ENCODE measurements around the gene ARHGAP15. TPM values are rescaled to one million over a fixed set of nuclear protein-coding genes. Genes with fewer than 3 reads are reported as not detected.
"Not testable (repeated sequence)": the region's sequence is repeated elsewhere in the genome, so short reads cannot be mapped to it uniquely, and the experiment has no call there.

Gene ARHGAP15
- total and polyA plus RNA-seq, 12 donors: 1.3 to 7.7 (median 2.8) TPM

GRCh38 chr2:143533846-143534245 lies 404.6 kb downstream of the ARHGAP15 start:
- WGBS, 2 donors: 82 to 87% methylated on average over 4 of the region's 4 CpGs
- Histone ChIP-seq H3K4me1 (no peaks in the 10 kb centered on the region), H3K9me3 (peaks cover 0 to 13% (median 0%) of the 10 kb centered on the region in 11 donors), H3K36me3 (peaks cover 0 to 3% (median 0%) of the 10 kb centered on the region in 9 donors), H3K27me3 (no peaks in the 10 kb centered on the region), H3K27ac (no peak overlapping the region), H3K4me3 (no peak overlapping the region)
- no peak for TF ChIP-seq CTCF (IDR thresholded peaks at IDR 0.05)
- DNase-seq (no peak), ATAC-seq (no peak)
- intact Hi-C loops (cut with DNase I): no loop called here

- H3K4me1 ChIP-seq: no peaks in the 10 kb centered on the region
- intact Hi-C loops (cut with DNase I): no loop called here
- H3K27me3 ChIP-seq: no peaks in the 10 kb centered on the region
- 80 to 83% methylated on average over 2 of the region's 2 CpGs for WGBS, 2 donors
- DNase-seq: no peak
- ATAC-seq: no peak
- peaks cover 0 to 16% (median 0%) of the 10 kb centered on the region in 11 donors for H3K9me3 ChIP-seq
- H3K27ac ChIP-seq: no peak overlapping the region
- no peak for TF ChIP-seq CTCF (IDR thresholded peaks at IDR 0.05)
- peaks cover 0 to 3% (median 0%) of the 10 kb centered on the region in 9 donors for H3K36me3 ChIP-seq
- H3K4me3 ChIP-seq: no peak overlapping the region
Observed at GRCh38 chr2:143535802-143536201, 406.6 kb downstream of the ARHGAP15 start.

DNA sequence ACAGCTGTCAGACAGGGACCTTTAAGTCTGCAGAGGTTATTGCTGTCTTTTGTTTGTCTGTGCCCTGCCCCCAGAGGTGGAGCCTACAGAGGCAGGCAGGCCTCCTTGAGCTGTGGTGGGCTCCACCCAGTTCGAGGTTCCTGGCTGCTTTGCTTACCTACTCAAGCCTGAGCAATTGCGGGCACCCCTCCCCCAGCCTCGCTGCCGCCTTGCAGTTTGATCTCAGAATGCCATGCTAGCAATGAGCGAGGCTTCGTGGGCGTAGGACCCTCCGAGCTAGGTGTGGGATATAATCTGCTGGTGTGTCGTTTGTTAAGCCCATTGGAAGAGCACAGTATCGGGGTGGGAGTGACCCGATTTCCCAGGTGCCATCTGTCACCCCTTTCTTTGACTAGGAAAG lies 412.7 kb downstream of the ARHGAP15 start:
- H3K4me1 ChIP-seq; H3K36me3 ChIP-seq; DNase-seq; intact Hi-C loops (cut with DNase I); H3K27ac ChIP-seq; ATAC-seq; H3K27me3 ChIP-seq; H3K4me3 ChIP-seq: not testable (repeated sequence)
- 89 to 92% methylated on average over 11 of the region's 11 CpGs for WGBS, 2 donors
- peaks cover 0 to 16% (median 0%) of the 10 kb centered on the region in 11 donors for H3K9me3 ChIP-seq

- ATAC-seq (no peak), DNase-seq (no peak)
- Histone ChIP-seq H3K9me3 (peaks cover 0 to 13% (median 0%) of the 10 kb centered on the region in 11 donors), H3K4me1 (peaks cover 0 to 20% (median 0%) of the 10 kb centered on the region in 9 donors), H3K4me3 (no peak overlapping the region), H3K36me3 (no peaks in the 10 kb centered on the region), H3K27me3 (no peaks in the 10 kb centered on the region), H3K27ac (peak overlapping the region in 2 of 10 donors; percentile 44 to 48)
- no peak for TF ChIP-seq CTCF (IDR thresholded peaks at IDR 0.05)
- 81 to 82% methylated on average over 7 of the region's 7 CpGs for WGBS, 2 donors
- intact Hi-C loops (cut with DNase I): no loop called here
Observed at GRCh38 chr2:143545059-143545948, 416.1 kb downstream of the ARHGAP15 start.

DNA sequence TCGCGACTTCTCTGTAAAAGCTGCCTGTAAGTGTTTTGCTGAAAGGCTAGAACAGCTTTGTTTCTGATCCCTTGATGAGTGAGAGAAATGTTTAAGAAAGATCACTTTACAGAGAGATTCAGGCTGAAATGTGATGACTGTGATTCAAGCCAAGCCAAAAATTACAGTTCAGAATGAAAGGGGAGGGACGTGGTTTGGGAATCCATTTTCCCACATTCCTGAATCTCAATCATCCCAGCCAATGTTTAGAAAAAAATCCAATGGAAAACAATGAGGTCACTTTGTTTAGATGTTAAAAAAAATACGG lies 416.7 kb downstream of the ARHGAP15 start:
- Histone ChIP-seq H3K27me3 (no peaks in the 10 kb centered on the region), H3K36me3 (no peaks in the 10 kb centered on the region), H3K4me1 (peaks cover 0 to 22% (median 0%) of the 10 kb centered on the region in 9 donors), H3K9me3 (peaks cover 0 to 7% (median 0%) of the 10 kb centered on the region in 11 donors), H3K4me3 (no peak overlapping the region), H3K27ac (peak overlapping the region in 2 of 10 donors; percentile 44 to 48)
- 57 to 68% methylated on average over 4 of the region's 4 CpGs for WGBS, 2 donors
- DNase-seq (no peak), ATAC-seq (no peak)
- no peak for TF ChIP-seq CTCF (IDR thresholded peaks at IDR 0.05)
- intact Hi-C loops (cut with DNase I): no loop called here

All from heart right ventricle (tissue), 16 donors.